ENCODE results near the gene MAD2L1. TPM values are rescaled to one million over a fixed set of nuclear protein-coding genes. Genes with fewer than 3 reads are reported as not detected.

MAD2L1 gene
- total RNA-seq, 4 donors from 2014 or later, result 0.57 to 4.7 (median 1.3) TPM

GRCh38 chr4:120084327-120084726 lies 17.7 kb upstream of the MAD2L1 start:
- TF ChIP-seq CTCF (IDR thresholded peaks at IDR 0.05; ENCODE audit: low read depth), result no peak

- TF ChIP-seq CTCF (IDR thresholded peaks at IDR 0.05; ENCODE audit: low read depth), result no peak
Measured at GRCh38 chr4:120083152-120083551, 16.5 kb upstream of the MAD2L1 start.

- TF ChIP-seq CTCF (IDR thresholded peaks at IDR 0.05; ENCODE audit: low read depth), result no peak
Measured at GRCh38 chr4:120082251-120082650, 15.6 kb upstream of the MAD2L1 start.

- no peak for TF ChIP-seq CTCF (IDR thresholded peaks at IDR 0.05; ENCODE audit: low read depth)
Measured at GRCh38 chr4:120081726-120082125, 15.1 kb upstream of the MAD2L1 start.

GRCh38 chr4:120080533-120080932 lies 13.9 kb upstream of the MAD2L1 start:
- TF ChIP-seq CTCF (IDR thresholded peaks at IDR 0.05; ENCODE audit: low read depth), result no peak

- no peak for TF ChIP-seq CTCF (IDR thresholded peaks at IDR 0.05; ENCODE audit: low read depth)
Measured at GRCh38 chr4:120079839-120080520, 13.3 kb upstream of the MAD2L1 start.

GRCh38 chr4:120078216-120078615 lies 11.6 kb upstream of the MAD2L1 start:
- no peak for TF ChIP-seq CTCF (IDR thresholded peaks at IDR 0.05; ENCODE audit: low read depth)
